GM19351 (cell line): ENCODE data around the gene DNAH3.
"Not testable (repeated sequence)": the region's sequence is repeated elsewhere in the genome, so short reads cannot be mapped to it uniquely, and the experiment has no call there.

Experiments used
- ATAC-seq: cut with Tn5 transposase; IDR thresholded peaks from one replicate; pipeline ENCODE4 v1.9.1; 2021; ENCODE audit warnings: mild to moderate bottlenecking, moderate library complexity; ENCODE audit not compliant: unreplicated experiment

Gene DNAH3

GRCh38 chr16:21130811-21131210 is 19.8 kb downstream of the DNAH3 start:
- no peak for ATAC-seq

- ATAC-seq: no peak
These were observed 21.7 kb downstream of the DNAH3 start for GRCh38 chr16:21128991-21129390.

- no peak for ATAC-seq
These were observed 24.1 kb downstream of the DNAH3 start for GRCh38 chr16:21126518-21126917.

GRCh38 chr16:21125191-21125590 is 25.5 kb downstream of the DNAH3 start:
- no peak for ATAC-seq

- ATAC-seq: no peak
These were observed 29.6 kb downstream of the DNAH3 start for GRCh38 chr16:21120976-21121520.

GRCh38 chr16:21117567-21117966 is 33.1 kb downstream of the DNAH3 start:
- no peak for ATAC-seq

- ATAC-seq: no peak
These were observed 34.4 kb downstream of the DNAH3 start for GRCh38 chr16:21116148-21116693.

GRCh38 chr16:21115551-21115950 is 35.1 kb downstream of the DNAH3 start:
- ATAC-seq: not testable (repeated sequence)

GRCh38 chr16:21103941-21104860 is 46.4 kb downstream of the DNAH3 start:
- no peak for ATAC-seq

- no peak for ATAC-seq
These were observed 48.8 kb downstream of the DNAH3 start for GRCh38 chr16:21101631-21102420.

- no peak for ATAC-seq
These were observed 50.2 kb downstream of the DNAH3 start for GRCh38 chr16:21100447-21100846.

GRCh38 chr16:21097151-21097550 is 53.5 kb downstream of the DNAH3 start:
- no peak for ATAC-seq

- ATAC-seq: not testable (repeated sequence)
These were observed 55.9 kb downstream of the DNAH3 start for GRCh38 chr16:21094719-21095118.

- no peak for ATAC-seq
These were observed 57.7 kb downstream of the DNAH3 start for GRCh38 chr16:21092951-21093350.

- no peak for ATAC-seq
These were observed 61.8 kb downstream of the DNAH3 start for GRCh38 chr16:21088646-21089538.

- ATAC-seq: no peak
These were observed 62.5 kb downstream of the DNAH3 start for GRCh38 chr16:21088143-21088542.

GRCh38 chr16:21084631-21085225 is 65.9 kb downstream of the DNAH3 start:
- ATAC-seq: no peak

GRCh38 chr16:21083729-21084268 is 66.8 kb downstream of the DNAH3 start:
- no peak for ATAC-seq

GRCh38 chr16:21081329-21081728 is 69.3 kb downstream of the DNAH3 start:
- ATAC-seq: no peak

GRCh38 chr16:21078563-21078962 is 72.1 kb downstream of the DNAH3 start:
- no peak for ATAC-seq
